Measurements from ENCODE around the gene MSANTD3.

GRCh38 chr9:100474924-100475276 lies 48.0 kb downstream of the MSANTD3 start:
- TF ChIP-seq CTCF (IDR thresholded peaks at IDR 0.05) (no peak), POLR2A (IDR thresholded peaks at IDR 0.05) (no peak), EP300 (IDR thresholded peaks at IDR 0.05) (no peak)
